ENCODE results near the gene SMIM36.

GRCh38 chr17:55437159-55437605 is 74.1 kb downstream of the SMIM36 start:
- TF ChIP-seq CTCF (IDR thresholded peaks at IDR 0.05; ENCODE audit: low read length) (no peak), EZH2 (IDR thresholded peaks at IDR 0.05; ENCODE audit: borderline replicate concordance, low read length) (no peak)
